Activated CD8-positive, alpha-beta T cell treated with anti-CD3 and anti-CD28 coated beads for 36 hours (primary cell): Measurements from ENCODE around the gene CD247. TPM values are rescaled to one million over a fixed set of nuclear protein-coding genes. Genes with fewer than 3 reads are reported as not detected.
A peak's percentile ranks its signal among the peaks of the same experiment; 100 is the strongest.

ENCODE experiments used
- ATAC-seq: fragments of 200-7000 bp; cut with Tn5 transposase; one replicate; pipeline ENCODE4 v1.10.0; 2021; ENCODE audit warnings: mild to moderate bottlenecking, moderate library complexity
- CTCF ChIA-PET: fragments of 350-600 bp; sonication (Branson Sonifier 250); formaldehyde crosslinking; loops from one replicate; lab custom pipeline; 2021; ENCODE audit warnings: antibody characterized with exemption; lab: Charles Lee
- POLR2A ChIA-PET: fragments of 350-600 bp; sonication (Branson Sonifier 250); formaldehyde crosslinking; loops from one replicate; lab custom pipeline; 2021; ENCODE audit warnings: antibody characterized with exemption; lab: Charles Lee
- DNase-seq: peaks from one replicate; pipeline ENCODE4 v3.0.0-alpha.2; 2020
- H3K27ac Mint-ChIP-seq: one replicate; pipeline ENCODE4 v1.8.0; 2021; ENCODE audit warnings: mild to moderate bottlenecking, mixed read lengths
- H3K27me3 Mint-ChIP-seq: one replicate; pipeline ENCODE4 v1.8.0; 2021; ENCODE audit warnings: mixed read lengths
- H3K36me3 Mint-ChIP-seq: one replicate; pipeline ENCODE4 v1.8.0; 2021; ENCODE audit warnings: low read depth, mixed read lengths
- H3K4me1 Mint-ChIP-seq: one replicate; pipeline ENCODE4 v1.8.0; 2021; ENCODE audit warnings: low read depth, mixed read lengths
- H3K4me3 Mint-ChIP-seq: one replicate; pipeline ENCODE4 v1.8.0; 2021; ENCODE audit warnings: mild to moderate bottlenecking, moderate library complexity, mixed read lengths
- H3K9me3 Mint-ChIP-seq: one replicate; pipeline ENCODE4 v1.8.0; 2021; ENCODE audit warnings: mixed read lengths
- intact Hi-C: fragments of 100-400 bp; cut with micrococcal nuclease; formaldehyde crosslinking; loops from one replicate; pipeline ENCODE4 v1.10.0; 2022
- total RNA-seq, 2 experiments: library from RNA; stranded (reverse); gene quantifications; one replicate each; pipeline ENCODE4 v1.2.3, GENCODE V29; 2021
- TF ChIP-seq, protein P1 (sequence below): fragments of 200-600 bp; IDR thresholded peaks from one replicate; pipeline ENCODE4 v1.8.0; 2022; ENCODE audit warnings: antibody characterized with exemption, mild to moderate bottlenecking

Gene CD247
- total RNA-seq, 2 experiments from 2014 or later, result 224 to 229 TPM

- Mint-ChIP-seq H3K4me1 (peaks cover 71% of the 10 kb centered on the region), H3K27ac (peak overlapping the region; percentile 84), H3K4me3 (peak overlapping the region; percentile 76), H3K36me3 (peaks cover 53% of the 10 kb centered on the region), H3K9me3 (no peaks in the 10 kb centered on the region), H3K27me3 (no peaks in the 10 kb centered on the region)
- intact Hi-C loops, result loop anchor here (5.0 kb wide), 2 partner anchors 47 to 62 kb away; partner anchors contain the start of gene CD247
- TF ChIP-seq, protein P1, sequence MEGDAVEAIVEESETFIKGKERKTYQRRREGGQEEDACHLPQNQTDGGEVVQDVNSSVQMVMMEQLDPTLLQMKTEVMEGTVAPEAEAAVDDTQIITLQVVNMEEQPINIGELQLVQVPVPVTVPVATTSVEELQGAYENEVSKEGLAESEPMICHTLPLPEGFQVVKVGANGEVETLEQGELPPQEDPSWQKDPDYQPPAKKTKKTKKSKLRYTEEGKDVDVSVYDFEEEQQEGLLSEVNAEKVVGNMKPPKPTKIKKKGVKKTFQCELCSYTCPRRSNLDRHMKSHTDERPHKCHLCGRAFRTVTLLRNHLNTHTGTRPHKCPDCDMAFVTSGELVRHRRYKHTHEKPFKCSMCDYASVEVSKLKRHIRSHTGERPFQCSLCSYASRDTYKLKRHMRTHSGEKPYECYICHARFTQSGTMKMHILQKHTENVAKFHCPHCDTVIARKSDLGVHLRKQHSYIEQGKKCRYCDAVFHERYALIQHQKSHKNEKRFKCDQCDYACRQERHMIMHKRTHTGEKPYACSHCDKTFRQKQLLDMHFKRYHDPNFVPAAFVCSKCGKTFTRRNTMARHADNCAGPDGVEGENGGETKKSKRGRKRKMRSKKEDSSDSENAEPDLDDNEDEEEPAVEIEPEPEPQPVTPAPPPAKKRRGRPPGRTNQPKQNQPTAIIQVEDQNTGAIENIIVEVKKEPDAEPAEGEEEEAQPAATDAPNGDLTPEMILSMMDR, result no peak
- DNase-seq, result peak; percentile 90
- POLR2A ChIA-PET, result interaction anchor here (0.9 to 5.7 kb wide), 22 partner anchors 8 to 236 kb away, joined by 3 to 85 read pairs (median 6); partner anchors contain the start of gene CD247
- CTCF ChIA-PET, result interaction anchor here (0.8 to 5.2 kb wide), 17 partner anchors 8 to 187 kb away, joined by 3 to 33 read pairs (median 5); partner anchors contain the start of gene CD247
- peak; percentile 54 for ATAC-seq
Measured at GRCh38 chr1:167454894-167455785, 63.2 kb downstream of the CD247 start.

DNA sequence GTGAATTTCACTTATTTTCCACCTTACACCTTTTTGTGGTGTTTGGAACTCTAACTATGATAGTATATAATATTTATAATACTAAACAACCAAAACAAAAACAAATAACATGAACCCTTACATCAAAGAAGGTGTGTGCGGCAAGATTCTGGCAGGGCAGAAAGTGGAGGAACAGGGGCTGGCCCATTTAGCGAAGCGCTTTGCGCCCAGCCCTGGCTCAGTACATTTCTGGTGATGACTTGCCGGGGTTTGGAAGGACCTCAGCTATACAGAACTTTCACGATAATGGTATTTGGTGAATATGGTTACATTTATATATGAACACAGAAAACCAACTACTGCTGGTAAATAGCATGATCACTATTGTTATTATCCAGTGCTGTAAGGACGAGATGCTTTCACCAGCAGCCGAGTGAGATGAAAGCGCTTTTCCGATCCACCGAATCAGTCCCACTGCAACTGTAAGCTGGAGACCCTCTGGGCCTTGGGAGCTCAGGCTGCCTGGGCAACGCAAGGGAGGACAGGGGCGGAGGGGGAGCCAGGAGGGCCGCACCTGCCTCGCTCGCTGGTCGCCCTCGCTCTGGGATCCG is 63.9 kb downstream of the CD247 start:
- no peak for ATAC-seq
- intact Hi-C loops, result loop anchor here (5.0 kb wide), 1 partner anchor 48 kb away; no protein-coding TSS in a partner anchor
- H3K4me3 Mint-ChIP-seq, result peak overlapping the region; percentile 76
- H3K9me3 Mint-ChIP-seq, result no peaks in the 10 kb centered on the region
- peak; percentile 50 for DNase-seq
- H3K27ac Mint-ChIP-seq, result peak overlapping the region; percentile 84
- CTCF ChIA-PET, result interaction anchor here (0.8 to 5.2 kb wide), 13 partner anchors 11 to 186 kb away, joined by 3 to 33 read pairs (median 7); partner anchors contain the start of gene CD247
- TF ChIP-seq, protein P1, result no peak
- peaks cover 67% of the 10 kb centered on the region for H3K4me1 Mint-ChIP-seq
- H3K36me3 Mint-ChIP-seq, result peaks cover 46% of the 10 kb centered on the region
- no peaks in the 10 kb centered on the region for H3K27me3 Mint-ChIP-seq
- POLR2A ChIA-PET, result interaction anchor here (1.0 to 5.7 kb wide), 15 partner anchors 10 to 235 kb away, joined by 3 to 85 read pairs (median 6); partner anchors contain the start of gene CD247

DNA sequence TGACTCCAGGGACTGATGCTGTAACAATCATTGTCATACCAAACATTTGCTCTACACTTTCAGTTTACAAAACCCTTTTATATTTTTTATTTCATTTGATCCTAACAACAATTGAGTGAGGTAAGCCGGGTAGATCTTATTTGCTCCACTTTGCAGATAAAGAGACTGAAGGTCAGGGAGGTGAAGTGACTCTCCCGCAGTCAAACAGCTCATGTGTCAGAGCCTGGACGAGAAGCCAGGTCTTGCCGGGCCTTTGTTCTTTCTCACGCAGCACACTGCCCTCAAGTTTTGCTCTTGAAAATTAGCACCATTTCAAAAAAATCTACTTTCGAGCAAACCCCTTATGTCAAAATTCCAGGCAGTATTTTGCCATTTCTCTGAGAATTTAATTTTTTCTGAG is 65.2 kb downstream of the CD247 start:
- no peaks in the 10 kb centered on the region for H3K27me3 Mint-ChIP-seq
- TF ChIP-seq, protein P1, result no peak
- ChIA-PET CTCF (interaction anchor here (1.1 to 5.2 kb wide), 6 partner anchors 11 to 186 kb away, joined by 3 to 29 read pairs (median 4); no protein-coding TSS in a partner anchor), POLR2A (interaction anchor here (1.1 to 5.7 kb wide), 4 partner anchors 20 to 64 kb away, joined by 5 to 85 read pairs (median 20); partner anchors contain the start of gene CD247)
- H3K4me1 Mint-ChIP-seq, result peaks cover 71% of the 10 kb centered on the region
- ATAC-seq (no peak), DNase-seq (peak; percentile 51)
- H3K27ac Mint-ChIP-seq, result peak overlapping the region; percentile 79
- intact Hi-C loops, result loop anchor here (5.0 kb wide), 1 partner anchor 49 kb away; no protein-coding TSS in a partner anchor
- H3K36me3 Mint-ChIP-seq, result peaks cover 44% of the 10 kb centered on the region
- H3K9me3 Mint-ChIP-seq, result no peaks in the 10 kb centered on the region
- peak overlapping the region; percentile 52 for H3K4me3 Mint-ChIP-seq

- peak overlapping the region; percentile 82 for H3K27ac Mint-ChIP-seq
- no peak for ATAC-seq
- H3K4me1 Mint-ChIP-seq, result peaks cover 71% of the 10 kb centered on the region
- intact Hi-C loops, result loop anchor here (5.0 kb wide), 1 partner anchor 50 kb away; no protein-coding TSS in a partner anchor
- H3K36me3 Mint-ChIP-seq, result peaks cover 38% of the 10 kb centered on the region
- TF ChIP-seq, protein P1, result no peak
- CTCF ChIA-PET, result interaction anchor here (1.1 to 5.2 kb wide), 4 partner anchors 10 to 185 kb away, joined by 3 to 29 read pairs (median 6); no protein-coding TSS in a partner anchor
- H3K27me3 Mint-ChIP-seq, result no peaks in the 10 kb centered on the region
- DNase-seq, result no peak
- H3K4me3 Mint-ChIP-seq, result peak overlapping the region; percentile 36
- POLR2A ChIA-PET, result interaction anchor here (0.6 to 5.7 kb wide), 5 partner anchors 21 to 75 kb away, joined by 3 to 85 read pairs (median 5); partner anchors contain the start of gene CD247
- H3K9me3 Mint-ChIP-seq, result no peaks in the 10 kb centered on the region
Measured at GRCh38 chr1:167452483-167452882, 65.8 kb downstream of the CD247 start.
